DOHH2 (cell line): Measurements from ENCODE around the gene AFAP1L1.

ENCODE experiments used
- H3F3A ChIP-seq: fragments of 200-600 bp; sonication (generic), shearing (Covaris generic); 2 replicates; pipeline ENCODE4 v1.6.0; 2016; ENCODE audit warnings: antibody characterized with exemption, mild to moderate bottlenecking; ENCODE audit not compliant: control insufficient read depth, insufficient read depth
- H3K27ac ChIP-seq: fragments of 200-600 bp; sonication (generic); 2 replicates; pipeline ENCODE4 v1.5.1; 2014; ENCODE audit warnings: low read depth, mild to moderate bottlenecking, low read length, moderate library complexity
- H3K27me3 ChIP-seq: fragments of 200-600 bp; sonication (generic); 2 replicates; pipeline ENCODE4 v1.6.1; 2014; ENCODE audit warnings: mild to moderate bottlenecking, low read length, mixed read lengths; ENCODE audit not compliant: control insufficient read depth
- H3K36me3 ChIP-seq: fragments of 200-600 bp; sonication (generic); 2 replicates; pipeline ENCODE4 v1.6.1; 2014; ENCODE audit warnings: mild to moderate bottlenecking, low read length, moderate library complexity, mixed read lengths; ENCODE audit not compliant: control insufficient read depth
- H3K4me1 ChIP-seq: fragments of 200-600 bp; sonication (generic); 2 replicates; pipeline ENCODE4 v1.6.1; 2014; ENCODE audit warnings: mild to moderate bottlenecking, low read length, mixed read lengths; ENCODE audit not compliant: control insufficient read depth
- H3K4me2 ChIP-seq: fragments of 200-600 bp; sonication (generic); 2 replicates; pipeline ENCODE4 v1.6.0; 2014; ENCODE audit warnings: mild to moderate bottlenecking, low read length, moderate library complexity
- H3K4me3 ChIP-seq: fragments of 200-600 bp; sonication (generic); 2 replicates; pipeline ENCODE4 v1.5.1; 2014; ENCODE audit warnings: mild to moderate bottlenecking, low read length, mixed read lengths
- H3K79me2 ChIP-seq: fragments of 200-600 bp; sonication (generic); 2 replicates; pipeline ENCODE4 v1.6.1; 2014; ENCODE audit warnings: mild to moderate bottlenecking, low read length, mixed read lengths; ENCODE audit not compliant: control insufficient read depth
- H3K9me2 ChIP-seq: fragments of 200-600 bp; sonication (generic); replicated peaks from 2 replicates; pipeline ENCODE4 v1.6.1; 2014; ENCODE audit warnings: mild to moderate bottlenecking, low read length, mixed read lengths; ENCODE audit not compliant: control insufficient read depth
- H3K9me3 ChIP-seq: fragments of 200-600 bp; sonication (generic); 2 replicates; pipeline ENCODE4 v1.6.1; 2014; ENCODE audit warnings: antibody characterized with exemption, low read length, mixed read lengths; ENCODE audit not compliant: control insufficient read depth, insufficient read depth
- H4K20me1 ChIP-seq: fragments of 200-600 bp; sonication (generic); 2 replicates; pipeline ENCODE4 v1.6.0; 2014; ENCODE audit warnings: low read depth, mild to moderate bottlenecking, antibody characterized with exemption, low read length, moderate library complexity; ENCODE audit not compliant: control insufficient read depth, insufficient read depth
- CTCF ChIP-seq: fragments of 200-600 bp; sonication (generic); IDR thresholded peaks from one replicate; pipeline ENCODE4 v1.5.1; 2014; ENCODE audit warnings: antibody characterized with exemption, mild to moderate bottlenecking, low read depth, low read length; ENCODE audit not compliant: poor library complexity, severe bottlenecking
- EZH2phosphoT487 ChIP-seq: fragments of 200-600 bp; sonication (generic); IDR thresholded peaks from 2 replicates; pipeline ENCODE4 v1.6.1; 2017; ENCODE audit warnings: borderline replicate concordance, mild to moderate bottlenecking, antibody characterized with exemption, low read length, moderate library complexity, mixed read lengths

Gene AFAP1L1

GRCh38 chr5:149240354-149240998 is 31.2 kb upstream of the AFAP1L1 start:
- H3K4me3 ChIP-seq, result no peak overlapping the region
- H3K36me3 ChIP-seq, result no peaks in the 10 kb centered on the region
- no peaks in the 10 kb centered on the region for H4K20me1 ChIP-seq
- H3K9me2 ChIP-seq, result no peaks in the 10 kb centered on the region
- no peak overlapping the region for H3K4me2 ChIP-seq
- H3K9me3 ChIP-seq, result no peaks in the 10 kb centered on the region
- no peaks in the 10 kb centered on the region for H3K79me2 ChIP-seq
- no peaks in the 10 kb centered on the region for H3F3A ChIP-seq
- no peak overlapping the region for H3K27ac ChIP-seq
- TF ChIP-seq CTCF, result no peak
- no peak for TF ChIP-seq EZH2phosphoT487
- H3K27me3 ChIP-seq, result peaks cover 22% of the 10 kb centered on the region; the same call in 1 of the 2 replicates
- no peaks in the 10 kb centered on the region for H3K4me1 ChIP-seq

- TF ChIP-seq EZH2phosphoT487 (no peak), CTCF (no peak)
- no peaks in the 10 kb centered on the region for H3F3A ChIP-seq
- no peaks in the 10 kb centered on the region for H3K36me3 ChIP-seq
- H3K27ac ChIP-seq, result no peak overlapping the region
- peaks cover 9% of the 10 kb centered on the region; the same call in 1 of the 2 replicates for H3K27me3 ChIP-seq
- no peaks in the 10 kb centered on the region for H3K4me1 ChIP-seq
- no peak overlapping the region for H3K4me3 ChIP-seq
- H3K79me2 ChIP-seq, result no peaks in the 10 kb centered on the region
- H3K9me2 ChIP-seq, result no peaks in the 10 kb centered on the region
- H3K4me2 ChIP-seq, result no peak overlapping the region
- no peaks in the 10 kb centered on the region for H4K20me1 ChIP-seq
- no peaks in the 10 kb centered on the region for H3K9me3 ChIP-seq
Measured at GRCh38 chr5:149242339-149242738, 29.3 kb upstream of the AFAP1L1 start.

- Histone ChIP-seq H4K20me1 (no peaks in the 10 kb centered on the region; the same call in 1 of the 2 replicates), H3K27me3 (peaks cover 13% of the 10 kb centered on the region), H3K9me3 (no peaks in the 10 kb centered on the region), H3K9me2 (no peaks in the 10 kb centered on the region), H3K27ac (no peak overlapping the region), H3K79me2 (no peaks in the 10 kb centered on the region), H3F3A (no peaks in the 10 kb centered on the region), H3K36me3 (no peaks in the 10 kb centered on the region), H3K4me2 (no peak overlapping the region), H3K4me3 (no peak overlapping the region), H3K4me1 (no peaks in the 10 kb centered on the region)
- TF ChIP-seq EZH2phosphoT487, result no peak
- TF ChIP-seq CTCF, result no peak
Measured at GRCh38 chr5:149246906-149247305, 24.8 kb upstream of the AFAP1L1 start.
